Activated gamma-delta T cell (primary cell): ENCODE data around the gene CCDC106.

Experiments
- DNase-seq: peaks from one replicate; lab custom pipeline; 2025; lab: John Stamatoyannopoulos, UW

CCDC106 gene

GRCh38 chr19:55668603-55669348 lies 20.8 kb downstream of the CCDC106 start:
- DNase-seq = no peak

- DNase-seq = no peak
These were observed 21.6 kb downstream of the CCDC106 start for GRCh38 chr19:55669418-55670279.

- no peak for DNase-seq
These were observed 22.5 kb downstream of the CCDC106 start for GRCh38 chr19:55670280-55671053.

GRCh38 chr19:55671054-55671378 lies 23.0 kb downstream of the CCDC106 start:
- DNase-seq = no peak

GRCh38 chr19:55672418-55672817 lies 24.4 kb downstream of the CCDC106 start:
- no peak for DNase-seq

GRCh38 chr19:55673465-55673864 lies 25.5 kb downstream of the CCDC106 start:
- no peak for DNase-seq

- no peak for DNase-seq
These were observed 25.9 kb downstream of the CCDC106 start for GRCh38 chr19:55673889-55674288.

- DNase-seq = no peak
These were observed 26.4 kb downstream of the CCDC106 start for GRCh38 chr19:55674459-55674840.

- peak; percentile 98 for DNase-seq
These were observed 27.0 kb downstream of the CCDC106 start, which contains the start of gene EPN1 for GRCh38 chr19:55674841-55675660. Gene EPN1, plus strand, starts transcription at chr19:55675226. Its CDS starts 3,402 bp downstream, at chr19:55678628.

GRCh38 chr19:55675661-55676354 lies 27.8 kb downstream of the CCDC106 start:
- no peak for DNase-seq

GRCh38 chr19:55676383-55676782 lies 28.4 kb downstream of the CCDC106 start:
- no peak for DNase-seq

GRCh38 chr19:55676889-55677505 lies 29.0 kb downstream of the CCDC106 start:
- DNase-seq = no peak

- DNase-seq = no peak
These were observed 29.6 kb downstream of the CCDC106 start for GRCh38 chr19:55677572-55678028.

GRCh38 chr19:55678121-55678671 lies 30.2 kb downstream of the CCDC106 start:
- DNase-seq = no peak

- DNase-seq = no peak
These were observed 31.6 kb downstream of the CCDC106 start for GRCh38 chr19:55679343-55680257.

GRCh38 chr19:55680339-55681130 lies 32.5 kb downstream of the CCDC106 start:
- DNase-seq = no peak

- DNase-seq = no peak
These were observed 33.4 kb downstream of the CCDC106 start for GRCh38 chr19:55681131-55682092.
